Spleen (tissue), 7 donors: ENCODE results near the gene MAPT.

Experiments used
- POLR2A ChIP-seq, 3 donors: fragments of 450-650 bp; IDR thresholded peaks; one replicate each; pipeline ENCODE4 v1.5.1; 2017; ENCODE audit warnings: antibody characterized with exemption in 3 of 3, mild to moderate bottlenecking in 1 of 3
- POLR2AphosphoS5 ChIP-seq, 3 donors: sonication (generic); formaldehyde crosslinking; IDR thresholded peaks; one replicate each; pipeline ENCODE4 v1.5.1; 2017; ENCODE audit warnings: antibody characterized with exemption in 3 of 3
- TF ChIP-seq, protein P1 (sequence below), 11 experiments: fragments of 200-600 bp in 7 of 11; fragments of 450-650 bp in 4 of 11; sonication (generic) in 4 of 11; IDR thresholded peaks in 8 of 11; conservative IDR thresholded peaks in 3 of 11; 1 replicate in 7 of 11; 2 replicates in 4 of 11; pipeline versions ENCODE4 v1.4.0 to v1.8.0; 2016 to 2021; ENCODE audit warnings: antibody characterized with exemption in 11 of 11, inconsistent platforms in 4 of 11, mild to moderate bottlenecking in 1 of 11
- donor health status: DM: no; HTN: no; CAD: no; lungs with moderate emphysema.
- donor health status: DM: no; HTN: no; CAD: no.
- donor health status: DM: no; HTN: no; CAD: no.

DNA sequence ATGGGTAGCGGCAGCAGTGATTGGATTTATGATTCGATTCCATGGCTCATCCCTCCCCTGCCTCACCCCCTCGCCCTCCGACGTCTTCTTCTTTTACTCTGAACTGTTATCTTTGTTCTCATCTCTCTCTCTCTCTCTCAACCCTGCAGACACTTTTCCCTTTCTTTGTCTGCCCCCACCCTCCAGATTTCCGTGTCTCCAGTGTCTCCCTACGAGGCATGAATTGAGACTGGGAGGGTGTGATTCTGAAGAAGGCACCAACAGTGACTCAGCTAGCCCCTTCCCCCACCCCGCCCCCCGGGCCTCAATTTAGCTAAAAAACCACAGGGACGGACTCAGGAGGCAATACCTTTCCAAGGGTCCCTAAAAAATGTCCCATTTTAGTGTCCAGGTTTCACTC is 57.0 kb downstream of the MAPT start:
- TF ChIP-seq, protein P1, sequence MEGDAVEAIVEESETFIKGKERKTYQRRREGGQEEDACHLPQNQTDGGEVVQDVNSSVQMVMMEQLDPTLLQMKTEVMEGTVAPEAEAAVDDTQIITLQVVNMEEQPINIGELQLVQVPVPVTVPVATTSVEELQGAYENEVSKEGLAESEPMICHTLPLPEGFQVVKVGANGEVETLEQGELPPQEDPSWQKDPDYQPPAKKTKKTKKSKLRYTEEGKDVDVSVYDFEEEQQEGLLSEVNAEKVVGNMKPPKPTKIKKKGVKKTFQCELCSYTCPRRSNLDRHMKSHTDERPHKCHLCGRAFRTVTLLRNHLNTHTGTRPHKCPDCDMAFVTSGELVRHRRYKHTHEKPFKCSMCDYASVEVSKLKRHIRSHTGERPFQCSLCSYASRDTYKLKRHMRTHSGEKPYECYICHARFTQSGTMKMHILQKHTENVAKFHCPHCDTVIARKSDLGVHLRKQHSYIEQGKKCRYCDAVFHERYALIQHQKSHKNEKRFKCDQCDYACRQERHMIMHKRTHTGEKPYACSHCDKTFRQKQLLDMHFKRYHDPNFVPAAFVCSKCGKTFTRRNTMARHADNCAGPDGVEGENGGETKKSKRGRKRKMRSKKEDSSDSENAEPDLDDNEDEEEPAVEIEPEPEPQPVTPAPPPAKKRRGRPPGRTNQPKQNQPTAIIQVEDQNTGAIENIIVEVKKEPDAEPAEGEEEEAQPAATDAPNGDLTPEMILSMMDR (IDR thresholded peaks at IDR 0.05 in 8 of 11, conservative IDR thresholded peaks at IDR 0.05 in 3 of 11), result no peak
- TF ChIP-seq POLR2A (IDR thresholded peaks at IDR 0.05) (no peak), POLR2AphosphoS5 (IDR thresholded peaks at IDR 0.05) (no peak)
